Glomerular endothelial cell (primary cell): ENCODE measurements around the gene ASCC2. TPM values are rescaled to one million over a fixed set of nuclear protein-coding genes. Genes with fewer than 3 reads are reported as not detected.

Source experiments
- DNase-seq: peaks from one replicate; pipeline ENCODE4 v3.0.0-alpha.2; 2011; ENCODE audit warnings: low read depth, low spot score; ENCODE audit errors: extremely low read depth
- total RNA-seq: library from RNA; depleted of rRNA; stranded (reverse); fragments of >200 nt; gene quantifications from 2 replicates; pipeline ENCODE4 v1.2.3, GENCODE V29; 2015

The ASCC2 gene
- total RNA-seq, 1 donor from 2014 or later: 57.2 TPM

DNA sequence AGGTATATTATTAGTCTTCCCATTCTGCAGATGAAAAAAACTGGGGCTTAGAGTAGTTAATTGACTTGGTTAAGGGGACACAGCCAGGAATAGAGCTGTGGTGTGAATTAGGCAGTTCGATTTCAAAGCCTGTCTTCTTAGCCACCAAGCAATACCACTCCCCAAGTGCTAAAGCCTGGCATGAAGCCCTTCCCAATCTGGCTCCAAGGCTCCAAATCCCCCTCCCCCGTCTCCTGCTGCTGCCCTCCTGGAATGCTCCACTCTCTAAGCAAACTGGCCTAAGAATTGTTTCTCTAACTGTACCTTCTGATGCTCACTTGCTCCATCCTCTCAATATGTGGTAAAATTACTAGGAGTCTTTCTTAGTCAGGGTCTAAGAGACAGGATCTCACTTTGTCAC, 18.6 kb downstream of the ASCC2 start:
- DNase-seq: no peak

- DNase-seq: no peak
Measured at GRCh38 chr22:29817724-29818123, 20.4 kb downstream of the ASCC2 start.

- DNase-seq: no peak
Measured at GRCh38 chr22:29816980-29817379, 21.1 kb downstream of the ASCC2 start.

DNA sequence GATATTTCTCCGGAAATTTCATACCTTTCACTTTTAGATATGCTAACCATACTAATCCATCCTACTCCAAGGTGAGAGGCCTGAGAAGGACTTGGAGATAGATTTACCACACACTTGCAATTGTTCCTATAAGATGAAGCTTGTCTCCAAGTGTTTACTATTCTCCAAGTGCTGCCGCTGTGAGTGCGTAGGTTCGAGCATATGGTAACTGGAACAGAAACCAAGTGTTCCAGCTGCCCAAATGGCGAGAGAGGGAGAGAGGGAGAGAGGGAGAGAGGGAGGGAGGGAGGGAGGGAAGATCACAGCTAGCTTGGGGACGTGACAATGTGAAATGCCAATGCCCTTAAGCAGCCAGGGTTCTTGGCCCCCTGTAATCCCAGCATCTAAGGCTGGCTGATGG, 21.5 kb downstream of the ASCC2 start:
- no peak for DNase-seq

DNA sequence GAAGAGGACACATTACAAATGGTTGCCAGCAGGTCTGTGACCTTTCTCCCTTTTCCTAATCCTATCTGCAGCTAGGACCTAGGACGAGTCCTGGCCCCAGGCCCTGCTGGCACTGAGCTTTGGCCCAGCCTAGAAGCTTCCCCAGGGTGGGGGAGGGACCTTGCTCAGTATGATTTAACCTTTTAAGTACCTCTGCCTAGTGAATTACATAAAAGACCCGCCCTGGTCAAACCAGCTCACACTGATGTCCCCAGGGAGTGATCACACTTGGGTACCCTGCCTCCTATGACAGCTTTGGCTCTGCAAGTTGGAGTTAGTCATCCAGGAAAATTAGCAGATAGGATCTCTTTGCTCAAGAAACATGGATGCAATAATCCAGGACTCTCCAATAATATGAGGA, 21.9 kb downstream of the ASCC2 start:
- no peak for DNase-seq

DNA sequence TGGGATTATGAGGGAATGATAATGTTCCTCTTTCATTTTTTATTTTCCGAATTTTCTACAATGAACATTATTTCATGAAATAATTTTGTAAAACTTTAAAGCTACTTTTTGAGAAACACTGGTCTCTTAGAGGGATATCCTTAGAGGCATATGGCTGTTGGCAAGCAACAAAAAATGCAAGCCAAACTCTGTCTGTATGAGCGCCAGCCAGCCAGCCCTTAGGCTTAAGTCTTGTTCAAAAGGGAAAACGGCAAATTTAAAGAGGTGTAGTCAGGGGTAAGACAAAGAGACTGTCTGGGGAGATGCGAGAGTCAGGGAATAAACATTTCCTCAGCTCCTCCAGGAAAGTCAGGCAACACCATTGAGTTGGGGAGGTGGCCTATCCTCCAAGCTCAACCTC, 22.5 kb downstream of the ASCC2 start:
- DNase-seq: no peak

DNA sequence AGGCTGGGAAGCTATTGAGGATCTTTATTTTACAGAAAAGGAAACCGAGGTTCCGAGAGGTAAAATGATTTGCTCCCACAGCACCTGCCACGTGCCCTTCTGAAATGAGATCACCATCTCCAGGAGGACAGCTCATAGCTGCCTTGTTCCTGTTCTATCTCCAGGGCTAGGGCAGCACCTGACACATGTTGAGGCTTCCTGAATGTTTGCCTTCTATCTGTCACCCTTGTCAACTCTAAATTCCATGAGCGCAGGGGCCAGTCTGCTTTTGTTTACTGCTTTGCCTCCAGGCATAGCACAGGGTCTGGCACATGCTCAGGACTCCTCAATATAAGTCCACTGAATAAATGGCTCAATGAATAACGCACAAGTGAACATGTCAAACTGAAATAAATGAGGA, 24.1 kb downstream of the ASCC2 start:
- no peak for DNase-seq

DNA sequence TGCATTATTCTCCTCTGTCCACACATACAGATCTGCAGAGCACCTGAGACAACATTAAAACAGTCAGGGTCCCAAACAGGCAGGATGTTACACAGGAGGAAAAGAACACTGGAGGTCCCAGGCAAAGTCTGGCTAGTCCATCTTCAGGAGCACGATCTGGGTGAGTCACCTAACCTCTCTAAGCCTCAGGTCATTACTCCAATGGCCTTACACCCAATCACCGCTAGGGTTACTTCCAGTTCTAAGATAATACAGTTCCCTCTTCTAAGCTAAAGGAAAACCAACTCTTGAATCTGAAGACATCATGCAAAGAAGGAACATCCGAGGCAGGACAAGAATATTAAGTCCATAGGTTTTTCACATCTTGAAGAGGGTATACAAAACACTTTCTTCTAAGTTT, 24.5 kb downstream of the ASCC2 start:
- no peak for DNase-seq

GRCh38 chr22:29813126-29813525, 24.9 kb downstream of the ASCC2 start:
- no peak for DNase-seq

- DNase-seq: no peak
Measured at GRCh38 chr22:29811377-29811776, 26.7 kb downstream of the ASCC2 start.

- DNase-seq: no peak
Measured at GRCh38 chr22:29810216-29810615, 27.9 kb downstream of the ASCC2 start.

DNA sequence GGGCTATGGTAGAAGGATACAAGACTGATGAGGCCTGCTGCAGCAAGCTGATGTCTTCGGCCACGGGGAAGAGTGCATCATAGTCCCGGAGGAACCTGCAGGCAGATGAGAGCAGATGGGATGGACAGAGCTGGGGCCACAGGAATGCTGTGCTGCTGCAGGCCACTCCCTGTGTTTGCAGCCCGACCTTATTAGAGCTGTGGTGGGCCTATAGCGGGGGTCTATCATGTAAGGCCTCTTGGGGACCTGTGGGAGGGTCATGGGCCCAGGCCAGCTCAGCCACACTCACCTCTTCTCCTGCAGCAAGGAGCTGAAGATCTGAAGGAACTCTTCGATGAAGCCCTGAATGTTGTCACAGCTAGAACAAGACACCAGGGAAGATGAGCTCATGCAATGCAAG, 31.9 kb downstream of the ASCC2 start:
- DNase-seq: no peak

GRCh38 chr22:29804985-29805384, 33.1 kb downstream of the ASCC2 start:
- DNase-seq: no peak

- no peak for DNase-seq
Measured at GRCh38 chr22:29803190-29803589, 34.9 kb downstream of the ASCC2 start.

GRCh38 chr22:29801796-29802195, 36.3 kb downstream of the ASCC2 start:
- no peak for DNase-seq

GRCh38 chr22:29801153-29801552, 36.9 kb downstream of the ASCC2 start:
- DNase-seq: no peak

DNA sequence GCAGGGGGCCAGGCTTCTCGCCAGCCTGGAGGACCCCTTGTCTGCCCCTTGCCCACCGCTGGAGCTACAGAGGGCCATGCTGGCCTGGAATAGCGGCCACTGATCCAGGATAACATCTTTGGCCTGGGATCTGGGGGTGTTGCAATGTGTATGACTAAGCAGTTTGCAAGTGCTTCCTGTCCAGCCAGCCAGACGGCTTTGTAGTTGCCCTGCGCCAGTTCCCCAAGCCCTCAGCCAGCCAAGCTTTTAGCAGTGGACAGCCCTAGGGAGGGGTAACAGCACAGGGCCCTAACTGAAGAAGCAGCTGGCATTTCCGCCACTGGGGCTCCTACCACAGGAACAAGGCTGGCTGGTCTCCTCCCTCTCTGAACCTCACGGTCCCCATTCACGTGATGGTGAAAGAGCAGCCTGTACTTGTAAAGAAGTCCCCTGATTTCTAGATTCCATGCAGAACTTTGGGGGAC, 38.8 kb downstream of the ASCC2 start:
- DNase-seq: peak; percentile 51

- DNase-seq: no peak
Measured at GRCh38 chr22:29798801-29799200, 39.3 kb downstream of the ASCC2 start.

DNA sequence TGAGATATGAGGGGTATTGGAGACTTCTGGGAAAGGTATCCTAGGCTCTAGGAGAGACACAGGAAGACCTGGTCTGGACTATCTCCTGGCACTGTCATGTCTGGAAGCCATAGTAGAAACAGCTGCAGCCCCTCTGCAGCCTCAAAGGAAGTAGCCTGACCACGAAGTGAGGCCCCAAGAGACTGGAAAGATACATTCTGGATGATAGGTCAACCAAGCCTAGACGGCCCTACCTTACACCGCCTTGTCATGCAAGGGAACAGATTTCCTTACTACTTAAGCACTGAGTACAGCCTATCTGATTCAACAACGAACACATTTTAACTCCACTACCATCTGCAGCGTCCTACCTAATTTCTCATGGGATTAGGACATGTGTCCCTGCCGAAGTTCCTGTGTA, 39.8 kb downstream of the ASCC2 start:
- no peak for DNase-seq

GRCh38 chr22:29797351-29797750, 40.7 kb downstream of the ASCC2 start:
- no peak for DNase-seq

- no peak for DNase-seq
Measured at GRCh38 chr22:29795663-29796062, 42.4 kb downstream of the ASCC2 start.

DNA sequence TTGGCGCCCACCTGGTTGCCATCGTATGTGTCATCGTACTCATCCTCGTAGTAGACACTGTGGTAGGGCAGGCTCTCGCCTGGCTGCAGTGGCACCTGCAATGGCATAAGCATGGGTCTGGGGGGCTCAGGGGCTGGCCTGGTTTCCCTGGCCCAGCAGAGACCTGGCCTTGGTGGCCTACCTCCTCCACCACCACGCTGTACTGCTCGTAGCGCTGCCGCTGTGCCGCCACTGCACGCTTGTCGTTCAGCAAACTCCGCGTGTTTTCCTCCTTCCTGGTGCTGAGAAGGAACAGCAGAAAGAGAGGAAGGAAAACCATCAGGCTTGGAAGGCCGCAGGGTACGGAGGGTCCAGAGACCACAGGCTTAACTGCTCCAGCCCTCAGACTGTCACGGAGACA, 44.7 kb downstream of the ASCC2 start:
- DNase-seq: no peak

GRCh38 chr22:29790061-29790460, 48.0 kb downstream of the ASCC2 start:
- DNase-seq: no peak
